ENCODE results near the gene ITGB3. TPM values are rescaled to one million over a fixed set of nuclear protein-coding genes. Genes with fewer than 3 reads are reported as not detected.

The ITGB3 gene
- total and polyA plus RNA-seq, 2 of the 4 experiments (the other 2 are of a cell fraction): 9.8 to 17.6 TPM

GRCh38 chr17:47224966-47225365, 28.7 kb upstream of the ITGB3 start:
- Histone ChIP-seq H3K27ac (ENCODE audit: insufficient read depth, low read length) (peak overlapping the region; percentile 94), H3K4ac (ENCODE audit: low read depth, low read length) (peak overlapping the region; percentile 96), H3K14ac (replicated peaks; ENCODE audit: low read depth, low read length) (peak overlapping the region; percentile 93), H2AK5ac (ENCODE audit: low read depth, low read length) (peak overlapping the region; percentile 94), H4K8ac (ENCODE audit: low read depth in 2 of 2, low read length in 2 of 2) (peak overlapping the region; percentile 97 to 98), H3K9ac (ENCODE audit: low read depth, low read length) (peak overlapping the region; percentile 52), H3K4me3 (ENCODE audit: insufficient read depth, low read depth, low read length) (no peak overlapping the region), H3K4me2 (ENCODE audit: low read depth, low read length) (peak overlapping the region; percentile 7; the same call in 1 of the 2 replicates), H3K9me1 (ENCODE audit: insufficient read depth, low read length) (peaks cover 4% of the 10 kb centered on the region), H3K18ac (ENCODE audit: low read depth, low read length) (peak overlapping the region; percentile 91), H3K27me3 (ENCODE audit: control insufficient read depth, insufficient read depth, low read length) (no peaks in the 10 kb centered on the region), H2BK5ac (ENCODE audit: low read depth, low read length, poor library complexity, severe bottlenecking) (peak overlapping the region; percentile 92), H2AFZ (replicated peaks; ENCODE audit: low read length, poor library complexity) (peak overlapping the region; percentile 66), H2AK9ac (replicated peaks; ENCODE audit: low read depth, low read length, poor library complexity) (peak overlapping the region; percentile 56), H3K36me3 (ENCODE audit: control insufficient read depth, insufficient read depth, low read length) (no peaks in the 10 kb centered on the region), H3K4me1 (ENCODE audit: control insufficient read depth, insufficient read depth, low read length) (peaks cover 20% of the 10 kb centered on the region), H4K5ac (ENCODE audit: low read depth, low read length) (peak overlapping the region; percentile 89), H4K91ac (ENCODE audit: insufficient read depth, low read depth, low read length) (peak overlapping the region; percentile 98), H3K56ac (ENCODE audit: extremely low read depth, insufficient read depth, low read length) (peak overlapping the region; percentile 96), H3K9me3 (ENCODE audit: control insufficient read depth, insufficient read depth, low read length) (no peaks in the 10 kb centered on the region), H2BK20ac (ENCODE audit: low read depth, low read length) (peak overlapping the region; percentile 94), H2BK120ac (ENCODE audit: low read depth, low read length) (peak overlapping the region; percentile 96), H2BK15ac (ENCODE audit: low read depth, low read length) (peak overlapping the region; percentile 91), H4K20me1 (ENCODE audit: insufficient read depth, low read length) (no peaks in the 10 kb centered on the region), H3K79me1 (ENCODE audit: low read depth in 1 of 2, low read length in 2 of 2) (peaks cover 0 to 6% of the 10 kb centered on the region in 2 experiments; a peak in 1 of 4 replicates), H3K23ac (ENCODE audit: low read depth, low read length) (peak overlapping the region; percentile 91)
- in situ Hi-C loops (cut with MboI; ENCODE audit: low sequenced_read_pairs): loop anchor here (10.0 kb wide), 1 partner anchor 390 kb away; no protein-coding TSS in a partner anchor
- no peak for TF ChIP-seq RCOR1 (IDR thresholded peaks at IDR 0.05; ENCODE audit: insufficient replicate concordance, low read length)
- no peak for TF ChIP-seq BHLHE40 (IDR thresholded peaks at IDR 0.05; ENCODE audit: low read depth, low read length)
- no peak for TF ChIP-seq ELK1 (IDR thresholded peaks at IDR 0.05; ENCODE audit: borderline replicate concordance, low read depth, low read length)
- no peak for TF ChIP-seq NFE2L2 (IDR thresholded peaks at IDR 0.05; ENCODE audit: low read depth, low read length)
- TF ChIP-seq CEBPB (IDR thresholded peaks at IDR 0.05; ENCODE audit: low read depth, low read length): no peak
- no peak for TF ChIP-seq MAFK (IDR thresholded peaks at IDR 0.05; ENCODE audit: low read depth, low read length)
- TF ChIP-seq CTCF (conservative IDR thresholded peaks at IDR 0.05; ENCODE audit: low read depth, low read length): no peak
- no peak for TF ChIP-seq RAD21 (IDR thresholded peaks at IDR 0.05; ENCODE audit: low read length)
- POLR2A ChIA-PET (ENCODE audit: unreplicated experiment): no interaction called here
- no peak for DNase-seq
- dilution Hi-C loops (cut with HindIII; ENCODE audit: low sequenced_read_pairs, unreplicated experiment): no loop called here
- CTCF ChIA-PET: no interaction called here
- intact Hi-C loops (cut with micrococcal nuclease): no loop called here
- ATAC-seq (ENCODE audit: low read depth): peak; percentile 12; the same call in 1 of the 2 replicates
- no TSS peak for BruUV-seq (replicated peaks)
- 40% methylated on average over 1 of the region's 1 CpG; no CpG with 5 or more reads in 1 of the 2 experiments for WGBS, 2 experiments (ENCODE audit: extremely low coverage in 2 of 2, insufficient read length in 1 of 2)
